ENCODE data around the gene ITPK1. TPM values are rescaled to one million over a fixed set of nuclear protein-coding genes. Genes with fewer than 3 reads are reported as not detected.
A peak's percentile ranks its signal among the peaks of the same experiment; 100 is the strongest.

The ITPK1 gene
- total and polyA plus RNA-seq, 12 donors: 47.1 to 152 (median 92.7) TPM

- peak in 1 of 8 donors; percentile 36 for ATAC-seq
- intact Hi-C loops (cut with DNase I): no loop called here
- TF ChIP-seq, protein P1, sequence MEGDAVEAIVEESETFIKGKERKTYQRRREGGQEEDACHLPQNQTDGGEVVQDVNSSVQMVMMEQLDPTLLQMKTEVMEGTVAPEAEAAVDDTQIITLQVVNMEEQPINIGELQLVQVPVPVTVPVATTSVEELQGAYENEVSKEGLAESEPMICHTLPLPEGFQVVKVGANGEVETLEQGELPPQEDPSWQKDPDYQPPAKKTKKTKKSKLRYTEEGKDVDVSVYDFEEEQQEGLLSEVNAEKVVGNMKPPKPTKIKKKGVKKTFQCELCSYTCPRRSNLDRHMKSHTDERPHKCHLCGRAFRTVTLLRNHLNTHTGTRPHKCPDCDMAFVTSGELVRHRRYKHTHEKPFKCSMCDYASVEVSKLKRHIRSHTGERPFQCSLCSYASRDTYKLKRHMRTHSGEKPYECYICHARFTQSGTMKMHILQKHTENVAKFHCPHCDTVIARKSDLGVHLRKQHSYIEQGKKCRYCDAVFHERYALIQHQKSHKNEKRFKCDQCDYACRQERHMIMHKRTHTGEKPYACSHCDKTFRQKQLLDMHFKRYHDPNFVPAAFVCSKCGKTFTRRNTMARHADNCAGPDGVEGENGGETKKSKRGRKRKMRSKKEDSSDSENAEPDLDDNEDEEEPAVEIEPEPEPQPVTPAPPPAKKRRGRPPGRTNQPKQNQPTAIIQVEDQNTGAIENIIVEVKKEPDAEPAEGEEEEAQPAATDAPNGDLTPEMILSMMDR (IDR thresholded peaks at IDR 0.05): no peak
Measured at GRCh38 chr14:93057586-93058280, 58.0 kb downstream of the ITPK1 start.

GRCh38 chr14:93056840-93057585 lies 58.7 kb downstream of the ITPK1 start:
- Histone ChIP-seq H3K9me3 (no peaks in the 10 kb centered on the region), H3K4me1 (peaks cover 12 to 54% (median 42%) of the 10 kb centered on the region in 9 donors), H3K27ac (peak overlapping the region; percentile 22 to 86 (median 66)), H3K4me3 (no peak overlapping the region), H3K36me3 (no peaks in the 10 kb centered on the region), H3K27me3 (no peaks in the 10 kb centered on the region)
- TF ChIP-seq, protein P1 (IDR thresholded peaks at IDR 0.05): no peak
- intact Hi-C loops (cut with DNase I): no loop called here
- ATAC-seq (peak in 7 of 8 donors; percentile 67 to 86 (median 77)), DNase-seq (no peak)
- WGBS, 2 donors: 70 to 71% methylated on average over 14 of the region's 14 CpGs

More at GRCh38 chr14:93057586-93058280, 58.0 kb downstream of the ITPK1 start:
- Histone ChIP-seq H3K36me3 (peaks cover 0 to 4% (median 0%) of the 10 kb centered on the region in 9 donors), H3K27me3 (no peaks in the 10 kb centered on the region), H3K4me3 (no peak overlapping the region), H3K27ac (peak overlapping the region in 7 of 10 donors; percentile 22 to 86 (median 68)), H3K4me1 (peaks cover 12 to 61% (median 46%) of the 10 kb centered on the region in 9 donors), H3K9me3 (no peaks in the 10 kb centered on the region)
- WGBS, 2 donors: 92 to 94% methylated on average over 13 to 14 of the region's 14 CpGs
- DNase-seq: no peak

DNA sequence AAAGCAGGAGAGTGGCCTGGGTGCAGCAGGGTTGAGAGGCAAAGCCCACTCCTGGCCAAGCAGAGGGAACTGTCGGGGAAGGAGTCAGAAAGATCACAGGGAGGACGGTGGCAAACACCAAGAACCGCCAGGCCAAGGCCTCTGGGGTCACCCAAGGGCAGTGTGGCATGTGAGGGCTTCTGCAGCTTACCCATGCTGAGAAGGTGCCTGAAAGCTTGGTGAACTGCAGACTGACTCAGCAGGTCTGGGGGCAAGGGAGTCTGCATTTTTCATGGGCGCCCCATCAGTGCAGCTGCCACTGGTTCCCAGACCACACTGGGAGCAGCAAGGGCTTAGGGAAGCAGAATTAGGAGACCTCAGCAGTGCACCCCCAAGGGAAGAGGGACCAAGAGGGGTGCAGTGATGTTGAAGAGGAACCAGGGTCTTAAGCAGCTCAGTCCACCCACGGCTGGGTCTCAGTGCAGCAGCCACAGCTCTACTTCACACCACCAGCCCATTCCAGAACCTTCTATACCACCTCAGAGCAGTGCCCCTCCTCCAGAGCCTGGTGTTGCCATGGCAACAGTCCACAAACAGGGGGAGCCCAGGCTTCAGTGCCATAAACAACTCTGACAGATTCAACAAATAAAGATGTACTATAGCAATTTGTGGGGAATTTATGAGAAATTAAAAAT lies 59.4 kb downstream of the ITPK1 start:
- Histone ChIP-seq H3K27me3 (no peaks in the 10 kb centered on the region), H3K9me3 (no peaks in the 10 kb centered on the region), H3K4me3 (no peak overlapping the region), H3K36me3 (peaks cover 0 to 3% (median 0%) of the 10 kb centered on the region in 9 donors), H3K27ac (peak overlapping the region; percentile 22 to 86 (median 66)), H3K4me1 (peaks cover 10 to 47% (median 41%) of the 10 kb centered on the region in 9 donors)
- ATAC-seq (peak in 6 of 8 donors; percentile 9 to 31 (median 20)), DNase-seq (no peak)
- intact Hi-C loops (cut with DNase I): no loop called here
- WGBS, 2 donors: 59 to 72% methylated on average over 5 of the region's 5 CpGs
- TF ChIP-seq, protein P1 (IDR thresholded peaks at IDR 0.05): no peak

DNA sequence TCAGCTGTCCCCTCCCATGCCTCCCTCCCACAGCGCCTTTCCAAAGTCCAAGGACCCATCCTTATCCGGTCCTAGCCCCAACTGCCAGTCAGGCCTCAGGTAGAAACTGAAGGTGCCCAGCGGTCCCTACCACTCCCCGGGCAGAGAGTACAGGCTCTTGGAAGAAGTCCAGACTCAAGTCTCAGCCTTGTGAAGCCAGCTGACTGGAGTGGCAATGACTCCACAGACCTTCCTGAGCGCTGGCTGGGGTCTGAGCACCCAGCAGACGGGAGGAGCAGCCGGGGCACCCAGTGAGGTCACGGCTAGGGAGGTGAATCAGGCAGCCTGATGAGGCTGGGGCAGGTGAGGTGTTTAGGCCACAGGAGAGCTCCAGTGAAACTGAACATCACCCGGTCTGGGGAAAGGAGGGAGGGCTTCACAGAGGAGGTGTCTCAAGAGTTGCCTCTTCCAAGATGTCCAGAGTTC lies 60.0 kb downstream of the ITPK1 start:
- ATAC-seq: peak in 5 of 8 donors; percentile 21 to 50 (median 37)
- H3K4me1 ChIP-seq: peaks cover 6 to 44% (median 35%) of the 10 kb centered on the region in 9 donors

More for the DNA sequence above, 60.0 kb downstream of the ITPK1 start:
- H3K9me3 ChIP-seq: no peaks in the 10 kb centered on the region
- intact Hi-C loops (cut with DNase I): no loop called here
- H3K27me3 ChIP-seq: no peaks in the 10 kb centered on the region
- no peak overlapping the region for H3K4me3 ChIP-seq
- peaks cover 0 to 3% (median 0%) of the 10 kb centered on the region in 9 donors for H3K36me3 ChIP-seq
- TF ChIP-seq, protein P1 (IDR thresholded peaks at IDR 0.05): no peak
- H3K27ac ChIP-seq: peak overlapping the region in 9 of 10 donors; percentile 22 to 86 (median 67)
- no peak for DNase-seq
- WGBS, 2 donors: 79 to 82% methylated on average over 9 of the region's 9 CpGs

All from heart right ventricle (tissue), 16 donors.